HEK293 (cell line): Measurements from ENCODE around the gene AKAP6.

ENCODE experiments used
- CTCF ChIA-PET: fragments of 350-600 bp; formaldehyde crosslinking; extraction: SDS; loops from one replicate; lab custom pipeline; 2021; ENCODE audit warnings: antibody characterized with exemption; lab: Yijun Ruan, JAX
- POLR2A ChIA-PET: fragments of 300-600 bp; formaldehyde crosslinking; extraction: SDS; loops from one replicate; lab custom pipeline; 2020; ENCODE audit warnings: antibody characterized with exemption, inconsistent platforms; lab: Yijun Ruan, JAX
- H3K27ac ChIP-seq: fragments of 200-500 bp; sonication (Bioruptor generic); 2 replicates; pipeline ENCODE4 v1.5.1; 2014; ENCODE audit warnings: low read depth, low read length, control low read depth, inconsistent platforms; ENCODE audit errors: extremely low read depth
- H3K36me3 ChIP-seq, 2 experiments: fragments of 200-500 bp in 1 of 2; sonication (Bioruptor generic) in 1 of 2; 1 replicate in 1 of 2; 2 replicates in 1 of 2; pipeline ENCODE4 v1.5.1; 2014 to 2017; ENCODE audit warnings: inconsistent platforms in 2 of 2, low read length in 2 of 2; ENCODE audit not compliant: control insufficient read depth in 2 of 2, insufficient read depth in 1 of 2
- H3K4me1 ChIP-seq: fragments of 200-500 bp; sonication (Bioruptor generic); 2 replicates; pipeline ENCODE4 v1.5.1; 2014; ENCODE audit warnings: mild to moderate bottlenecking, low read length, inconsistent platforms; ENCODE audit not compliant: control insufficient read depth, insufficient read depth
- H3K4me3 ChIP-seq: 2 replicates; pipeline ENCODE4 v1.5.1; 2011; ENCODE audit warnings: low read depth, mild to moderate bottlenecking, control low read depth, low read length, moderate library complexity
- H3K9me3 ChIP-seq: fragments of 200-500 bp; sonication (Bioruptor generic); 2 replicates; pipeline ENCODE4 v1.5.1; 2014; ENCODE audit warnings: low read depth, low read length, inconsistent platforms; ENCODE audit not compliant: control insufficient read depth, insufficient read depth
- BCL11B ChIP-seq: fragments of 450-650 bp; formaldehyde crosslinking; IDR thresholded peaks from 2 replicates; pipeline ENCODE4 v1.5.1; 2016; ENCODE audit warnings: low read depth, missing biosample characterization, missing genetic modification characterization
- FEZF1 ChIP-seq: fragments of 450-650 bp; formaldehyde crosslinking; IDR thresholded peaks from 2 replicates; pipeline ENCODE4 v1.5.1; 2016; ENCODE audit warnings: missing biosample characterization, missing genetic modification characterization
- GLI4 ChIP-seq: fragments of 450-650 bp; formaldehyde crosslinking; IDR thresholded peaks from 2 replicates; pipeline ENCODE4 v1.5.1; 2016; ENCODE audit warnings: missing biosample characterization, missing genetic modification characterization
- GLIS1 ChIP-seq: fragments of 450-650 bp; formaldehyde crosslinking; IDR thresholded peaks from 2 replicates; pipeline ENCODE4 v1.5.1; 2016; ENCODE audit warnings: missing biosample characterization, missing genetic modification characterization
- KLF1 ChIP-seq: fragments of 450-650 bp; formaldehyde crosslinking; IDR thresholded peaks from 2 replicates; pipeline ENCODE4 v1.5.1; 2016; ENCODE audit warnings: missing biosample characterization, missing genetic modification characterization
- KLF7 ChIP-seq: fragments of 450-650 bp; formaldehyde crosslinking; IDR thresholded peaks from 2 replicates; pipeline ENCODE4 v1.5.1; 2016; ENCODE audit warnings: missing biosample characterization, missing genetic modification characterization, borderline replicate concordance
- SALL2 ChIP-seq: fragments of 450-650 bp; formaldehyde crosslinking; IDR thresholded peaks from 2 replicates; pipeline ENCODE4 v1.5.0; 2017; ENCODE audit warnings: missing biosample characterization, mild to moderate bottlenecking, missing genetic modification characterization, borderline replicate concordance
- WT1 ChIP-seq: fragments of 450-650 bp; formaldehyde crosslinking; IDR thresholded peaks from 2 replicates; pipeline ENCODE4 v1.5.1; 2016; ENCODE audit warnings: missing biosample characterization, missing genetic modification characterization
- ZFP69B ChIP-seq: fragments of 450-650 bp; formaldehyde crosslinking; IDR thresholded peaks from 2 replicates; pipeline ENCODE4 v1.5.1; 2016; ENCODE audit warnings: missing biosample characterization, missing genetic modification characterization
- ZIC2 ChIP-seq: fragments of 450-650 bp; formaldehyde crosslinking; IDR thresholded peaks from 2 replicates; pipeline ENCODE4 v1.5.1; 2016; ENCODE audit warnings: missing biosample characterization, missing genetic modification characterization
- ZNF114 ChIP-seq: fragments of 450-650 bp; formaldehyde crosslinking; IDR thresholded peaks from 2 replicates; pipeline ENCODE4 v1.5.0; 2017; ENCODE audit warnings: missing biosample characterization, missing genetic modification characterization
- ZNF140 ChIP-seq: fragments of 450-650 bp; formaldehyde crosslinking; IDR thresholded peaks from 2 replicates; pipeline ENCODE4 v1.5.1; 2016; ENCODE audit warnings: missing biosample characterization, missing genetic modification characterization
- ZNF155 ChIP-seq: fragments of 450-650 bp; formaldehyde crosslinking; IDR thresholded peaks from 2 replicates; pipeline ENCODE4 v1.5.1; 2016; ENCODE audit warnings: missing biosample characterization, missing genetic modification characterization
- ZNF175 ChIP-seq: fragments of 450-650 bp; formaldehyde crosslinking; IDR thresholded peaks from 2 replicates; pipeline ENCODE4 v1.5.1; 2016; ENCODE audit warnings: missing biosample characterization, missing genetic modification characterization
- ZNF23 ChIP-seq: fragments of 450-650 bp; formaldehyde crosslinking; IDR thresholded peaks from 2 replicates; pipeline ENCODE4 v1.5.1; 2016; ENCODE audit warnings: missing biosample characterization, missing genetic modification characterization, borderline replicate concordance
- ZNF311 ChIP-seq: fragments of 450-650 bp; formaldehyde crosslinking; IDR thresholded peaks from 2 replicates; pipeline ENCODE4 v1.5.1; 2017; ENCODE audit warnings: missing biosample characterization, missing genetic modification characterization, borderline replicate concordance
- ZNF354C ChIP-seq: fragments of 450-650 bp; formaldehyde crosslinking; IDR thresholded peaks from 2 replicates; pipeline ENCODE4 v1.5.1; 2016; ENCODE audit warnings: missing biosample characterization, missing genetic modification characterization, low read depth, borderline replicate concordance
- ZNF37A ChIP-seq: fragments of 450-650 bp; IDR thresholded peaks from 2 replicates; pipeline ENCODE4 v1.5.1; 2018; ENCODE audit warnings: missing biosample characterization, missing genetic modification characterization
- ZNF530 ChIP-seq: fragments of 450-650 bp; formaldehyde crosslinking; IDR thresholded peaks from 2 replicates; pipeline ENCODE4 v1.5.1; 2016; ENCODE audit warnings: low read depth, missing biosample characterization, missing genetic modification characterization
- ZNF555 ChIP-seq: fragments of 450-650 bp; formaldehyde crosslinking; conservative IDR thresholded peaks from 2 replicates; pipeline ENCODE4 v1.5.1; 2017; ENCODE audit warnings: missing biosample characterization, mild to moderate bottlenecking, missing genetic modification characterization, inconsistent platforms
- ZNF585B ChIP-seq: fragments of 450-650 bp; formaldehyde crosslinking; IDR thresholded peaks from 2 replicates; pipeline ENCODE4 v1.5.1; 2016; ENCODE audit warnings: missing biosample characterization, missing genetic modification characterization
- ZNF670 ChIP-seq: fragments of 450-650 bp; formaldehyde crosslinking; IDR thresholded peaks from 2 replicates; pipeline ENCODE4 v1.5.1; 2016; ENCODE audit warnings: missing biosample characterization, missing genetic modification characterization, low read depth
- ZNF777 ChIP-seq: fragments of 450-650 bp; formaldehyde crosslinking; IDR thresholded peaks from 2 replicates; pipeline ENCODE4 v1.5.1; 2017; ENCODE audit warnings: missing biosample characterization, missing genetic modification characterization, borderline replicate concordance
- TF ChIP-seq, protein P1 (sequence below): fragments of 450-650 bp; formaldehyde crosslinking; IDR thresholded peaks from 2 replicates; pipeline ENCODE4 v1.5.1; 2016; ENCODE audit warnings: missing biosample characterization, missing genetic modification characterization
- TF ChIP-seq, protein P2 (sequence below): fragments of 450-650 bp; formaldehyde crosslinking; IDR thresholded peaks from 2 replicates; pipeline ENCODE4 v1.5.1; 2016; ENCODE audit warnings: missing biosample characterization, missing genetic modification characterization
- TF ChIP-seq, protein P3 (sequence below): fragments of 450-650 bp; formaldehyde crosslinking; IDR thresholded peaks from 2 replicates; pipeline ENCODE4 v1.5.1; 2016; ENCODE audit warnings: missing biosample characterization, missing genetic modification characterization

Gene AKAP6

DNA sequence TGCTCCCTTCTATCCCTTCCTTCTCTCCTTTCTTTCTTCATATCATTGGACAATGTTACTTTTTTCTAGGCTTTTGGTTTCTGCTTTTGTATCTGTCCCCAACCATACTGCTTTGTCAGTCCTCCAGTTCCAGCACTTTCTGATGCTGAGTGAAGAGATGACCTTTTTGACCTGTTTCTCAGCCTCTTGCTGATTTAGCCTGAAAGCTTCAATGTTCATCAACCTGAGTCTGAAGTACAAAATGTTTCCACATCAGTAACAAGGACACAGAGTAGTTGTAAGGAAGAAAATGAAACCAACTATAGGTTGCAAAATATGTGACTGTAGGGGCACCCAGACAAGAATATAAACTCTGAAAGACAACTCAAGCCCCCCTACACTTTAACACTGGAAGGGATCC lies 25.2 kb upstream of the AKAP6 start (continued):
- TF ChIP-seq ZNF140 = no peak
- TF ChIP-seq ZIC2 (tag by site-specific recombination) = no peak
- TF ChIP-seq ZNF530 (tag by site-specific recombination) = no peak
- no peak for TF ChIP-seq ZNF311 (tag by site-specific recombination)
- TF ChIP-seq ZNF354C (tag by site-specific recombination) = no peak
- no peak for TF ChIP-seq SALL2 (tag by site-specific recombination)

DNA sequence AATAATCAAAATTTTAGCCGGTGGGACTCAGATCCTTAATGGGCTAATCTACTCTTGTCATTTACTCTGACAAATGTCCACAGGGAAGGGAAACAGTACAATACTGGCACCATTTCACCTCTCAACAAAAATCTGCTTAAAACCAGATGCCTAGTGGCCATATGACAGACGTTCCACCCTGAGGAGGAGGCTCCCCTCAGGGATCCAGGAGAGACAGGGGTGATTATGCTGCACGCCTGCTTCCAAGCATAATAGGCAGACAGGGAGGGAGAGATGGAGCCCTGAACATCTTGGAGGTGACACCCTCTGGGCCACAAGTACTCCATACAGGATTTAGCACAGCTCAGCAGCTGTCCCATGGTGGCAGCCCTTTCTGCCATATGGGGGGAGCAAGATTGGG lies 24.8 kb upstream of the AKAP6 start:
- Histone ChIP-seq H3K4me3 (no peak overlapping the region), H3K4me1 (peaks cover 14% of the 10 kb centered on the region), H3K9me3 (no peaks in the 10 kb centered on the region), H3K27ac (no peak overlapping the region), H3K36me3 (no peaks in the 10 kb centered on the region)
- TF ChIP-seq ZNF23 (tag by site-specific recombination) = no peak
- no peak for TF ChIP-seq BCL11B (tag by site-specific recombination)
- no peak for TF ChIP-seq ZFP69B (tag by site-specific recombination)
- TF ChIP-seq WT1 (tag by site-specific recombination) = no peak
- TF ChIP-seq GLIS1 (tag by site-specific recombination) = no peak
- no peak for TF ChIP-seq ZNF175 (tag by site-specific recombination)
- TF ChIP-seq, protein P1, sequence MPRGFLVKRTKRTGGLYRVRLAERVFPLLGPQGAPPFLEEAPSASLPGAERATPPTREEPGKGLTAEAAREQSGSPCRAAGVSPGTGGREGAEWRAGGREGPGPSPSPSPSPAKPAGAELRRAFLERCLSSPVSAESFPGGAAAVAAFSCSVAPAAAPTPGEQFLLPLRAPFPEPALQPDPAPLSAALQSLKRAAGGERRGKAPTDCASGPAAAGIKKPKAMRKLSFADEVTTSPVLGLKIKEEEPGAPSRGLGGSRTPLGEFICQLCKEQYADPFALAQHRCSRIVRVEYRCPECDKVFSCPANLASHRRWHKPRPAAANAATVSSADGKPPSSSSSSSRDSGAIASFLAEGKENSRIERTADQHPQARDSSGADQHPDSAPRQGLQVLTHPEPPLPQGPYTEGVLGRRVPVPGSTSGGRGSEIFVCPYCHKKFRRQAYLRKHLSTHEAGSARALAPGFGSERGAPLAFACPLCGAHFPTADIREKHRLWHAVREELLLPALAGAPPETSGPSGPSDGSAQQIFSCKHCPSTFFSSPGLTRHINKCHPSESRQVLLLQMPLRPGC (tag by site-specific recombination) = no peak
- no peak for TF ChIP-seq KLF7
- TF ChIP-seq ZNF670 (tag by site-specific recombination) = no peak
- TF ChIP-seq FEZF1 (tag by site-specific recombination) = no peak
- TF ChIP-seq GLI4 (tag by site-specific recombination) = no peak
- TF ChIP-seq ZNF37A (tag by site-specific recombination) = no peak
- no peak for TF ChIP-seq ZNF114 (tag by site-specific recombination)
- no peak for TF ChIP-seq ZNF585B
- TF ChIP-seq, protein P2, sequence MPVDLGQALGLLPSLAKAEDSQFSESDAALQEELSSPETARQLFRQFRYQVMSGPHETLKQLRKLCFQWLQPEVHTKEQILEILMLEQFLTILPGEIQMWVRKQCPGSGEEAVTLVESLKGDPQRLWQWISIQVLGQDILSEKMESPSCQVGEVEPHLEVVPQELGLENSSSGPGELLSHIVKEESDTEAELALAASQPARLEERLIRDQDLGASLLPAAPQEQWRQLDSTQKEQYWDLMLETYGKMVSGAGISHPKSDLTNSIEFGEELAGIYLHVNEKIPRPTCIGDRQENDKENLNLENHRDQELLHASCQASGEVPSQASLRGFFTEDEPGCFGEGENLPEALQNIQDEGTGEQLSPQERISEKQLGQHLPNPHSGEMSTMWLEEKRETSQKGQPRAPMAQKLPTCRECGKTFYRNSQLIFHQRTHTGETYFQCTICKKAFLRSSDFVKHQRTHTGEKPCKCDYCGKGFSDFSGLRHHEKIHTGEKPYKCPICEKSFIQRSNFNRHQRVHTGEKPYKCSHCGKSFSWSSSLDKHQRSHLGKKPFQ (tag by site-specific recombination) = no peak
- no peak for TF ChIP-seq KLF1 (tag by site-specific recombination)
- TF ChIP-seq ZNF777 (tag by site-specific recombination) = no peak
- TF ChIP-seq ZNF155 (tag by site-specific recombination) = no peak
- no peak for TF ChIP-seq ZNF555 (tag by site-specific recombination)
- TF ChIP-seq, protein P3, sequence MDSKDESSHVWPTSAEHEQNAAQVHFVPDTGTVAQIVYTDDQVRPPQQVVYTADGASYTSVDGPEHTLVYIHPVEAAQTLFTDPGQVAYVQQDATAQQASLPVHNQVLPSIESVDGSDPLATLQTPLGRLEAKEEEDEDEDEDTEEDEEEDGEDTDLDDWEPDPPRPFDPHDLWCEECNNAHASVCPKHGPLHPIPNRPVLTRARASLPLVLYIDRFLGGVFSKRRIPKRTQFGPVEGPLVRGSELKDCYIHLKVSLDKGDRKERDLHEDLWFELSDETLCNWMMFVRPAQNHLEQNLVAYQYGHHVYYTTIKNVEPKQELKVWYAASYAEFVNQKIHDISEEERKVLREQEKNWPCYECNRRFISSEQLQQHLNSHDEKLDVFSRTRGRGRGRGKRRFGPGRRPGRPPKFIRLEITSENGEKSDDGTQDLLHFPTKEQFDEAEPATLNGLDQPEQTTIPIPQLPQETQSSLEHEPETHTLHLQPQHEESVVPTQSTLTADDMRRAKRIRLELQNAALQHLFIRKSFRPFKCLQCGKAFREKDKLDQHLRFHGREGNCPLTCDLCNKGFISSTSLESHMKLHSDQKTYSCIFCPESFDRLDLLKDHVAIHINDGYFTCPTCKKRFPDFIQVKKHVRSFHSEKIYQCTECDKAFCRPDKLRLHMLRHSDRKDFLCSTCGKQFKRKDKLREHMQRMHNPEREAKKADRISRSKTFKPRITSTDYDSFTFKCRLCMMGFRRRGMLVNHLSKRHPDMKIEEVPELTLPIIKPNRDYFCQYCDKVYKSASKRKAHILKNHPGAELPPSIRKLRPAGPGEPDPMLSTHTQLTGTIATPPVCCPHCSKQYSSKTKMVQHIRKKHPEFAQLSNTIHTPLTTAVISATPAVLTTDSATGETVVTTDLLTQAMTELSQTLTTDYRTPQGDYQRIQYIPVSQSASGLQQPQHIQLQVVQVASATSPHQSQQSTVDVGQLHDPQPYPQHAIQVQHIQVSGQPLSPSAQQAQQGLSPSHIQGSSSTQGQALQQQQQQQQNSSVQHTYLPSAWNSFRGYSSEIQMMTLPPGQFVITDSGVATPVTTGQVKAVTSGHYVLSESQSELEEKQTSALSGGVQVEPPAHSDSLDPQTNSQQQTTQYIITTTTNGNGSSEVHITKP (tag by site-specific recombination) = no peak
- ChIA-PET POLR2A (no interaction called here), CTCF (no interaction called here)
